ENCODE data around the gene NR1D1. TPM values are rescaled to one million over a fixed set of nuclear protein-coding genes. Genes with fewer than 3 reads are reported as not detected.
A peak's percentile ranks its signal among the peaks of the same experiment; 100 is the strongest.

NR1D1 gene
- total and polyA plus RNA-seq, 2 of the 13 experiments (the other 11 are each of a cell fraction or from before 2014, with no cell fraction given): 2.1 to 2.7 TPM

DNA sequence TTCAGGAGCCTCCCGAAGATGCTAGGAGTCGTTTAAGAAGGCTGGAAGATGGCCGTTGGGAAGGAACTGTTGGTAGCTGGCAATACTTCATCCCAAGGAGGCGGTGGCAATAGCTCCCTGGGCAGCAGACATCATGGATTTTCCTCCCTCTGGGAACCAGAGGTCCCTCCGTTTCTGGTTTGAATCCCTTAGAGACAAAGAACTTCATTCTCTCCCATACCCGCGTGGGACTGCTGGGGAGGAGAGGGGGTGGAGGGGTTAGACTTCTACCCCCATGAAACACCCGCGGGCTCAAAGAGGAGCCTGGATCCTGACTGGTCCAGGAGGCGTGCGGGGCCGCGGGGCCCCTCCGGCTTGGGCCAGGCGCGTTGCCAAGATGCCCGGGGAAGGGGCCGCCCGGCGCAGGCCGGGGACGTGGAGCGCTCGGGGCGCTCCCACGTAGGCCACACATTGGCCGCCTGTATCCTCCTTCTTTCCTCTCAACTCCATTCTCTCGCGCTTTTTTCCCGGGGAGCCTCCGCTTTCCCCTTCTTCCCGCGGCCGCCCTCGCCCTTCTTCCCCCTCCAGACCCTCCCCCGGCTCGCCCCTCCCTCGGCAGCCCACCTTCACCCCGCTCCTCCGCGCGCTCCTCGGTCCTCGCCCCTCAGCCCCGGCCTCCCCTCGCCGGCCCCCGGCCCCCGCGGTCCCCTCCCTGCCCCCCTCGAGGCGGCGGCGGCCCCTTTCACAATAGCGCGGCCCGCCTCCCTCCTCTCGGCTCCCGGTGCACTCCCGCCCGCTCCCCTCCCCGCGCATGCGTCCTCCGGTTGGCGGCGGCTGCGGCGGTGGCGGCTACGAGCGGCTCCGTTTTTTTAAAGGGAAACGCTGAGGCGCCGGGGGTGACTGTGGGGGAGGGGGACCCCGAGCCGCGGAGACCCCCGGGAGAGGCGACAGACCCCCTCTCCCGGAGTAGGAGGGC is 21.1 kb upstream of the NR1D1 start, which contains the start of gene MSL1 (continued):
- TF ChIP-seq, protein P1, sequence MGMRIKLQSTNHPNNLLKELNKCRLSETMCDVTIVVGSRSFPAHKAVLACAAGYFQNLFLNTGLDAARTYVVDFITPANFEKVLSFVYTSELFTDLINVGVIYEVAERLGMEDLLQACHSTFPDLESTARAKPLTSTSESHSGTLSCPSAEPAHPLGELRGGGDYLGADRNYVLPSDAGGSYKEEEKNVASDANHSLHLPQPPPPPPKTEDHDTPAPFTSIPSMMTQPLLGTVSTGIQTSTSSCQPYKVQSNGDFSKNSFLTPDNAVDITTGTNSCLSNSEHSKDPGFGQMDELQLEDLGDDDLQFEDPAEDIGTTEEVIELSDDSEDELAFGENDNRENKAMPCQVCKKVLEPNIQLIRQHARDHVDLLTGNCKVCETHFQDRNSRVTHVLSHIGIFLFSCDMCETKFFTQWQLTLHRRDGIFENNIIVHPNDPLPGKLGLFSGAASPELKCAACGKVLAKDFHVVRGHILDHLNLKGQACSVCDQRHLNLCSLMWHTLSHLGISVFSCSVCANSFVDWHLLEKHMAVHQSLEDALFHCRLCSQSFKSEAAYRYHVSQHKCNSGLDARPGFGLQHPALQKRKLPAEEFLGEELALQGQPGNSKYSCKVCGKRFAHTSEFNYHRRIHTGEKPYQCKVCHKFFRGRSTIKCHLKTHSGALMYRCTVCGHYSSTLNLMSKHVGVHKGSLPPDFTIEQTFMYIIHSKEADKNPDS (CRISPR knock-in tag; IDR thresholded peaks at IDR 0.05): no peak
- TF ChIP-seq ZNF180 (CRISPR knock-in tag; IDR thresholded peaks at IDR 0.05; ENCODE audit: borderline replicate concordance, low read depth) (no peak), ZNF792 (CRISPR knock-in tag; IDR thresholded peaks at IDR 0.05) (no peak), FOXP1 (IDR thresholded peaks at IDR 0.05) (no peak), FOXP1 (CRISPR knock-in tag; IDR thresholded peaks at IDR 0.05) (no peak), FOXK1 (CRISPR knock-in tag; IDR thresholded peaks at IDR 0.05; ENCODE audit: borderline replicate concordance, low read depth) (no peak; the same call in 1 of the 2 replicates), ZNF781 (CRISPR knock-in tag; IDR thresholded peaks at IDR 0.05; ENCODE audit: borderline replicate concordance, not compliant biosample characterization) (no peak), ZNF772 (CRISPR knock-in tag; IDR thresholded peaks at IDR 0.05) (0 out of 2 replicates have a peak, but pooled peaks have one; percentile 11), ZNF775 (CRISPR knock-in tag; IDR thresholded peaks at IDR 0.05; ENCODE audit: borderline replicate concordance) (no peak), SP5 (CRISPR knock-in tag; IDR thresholded peaks at IDR 0.05; ENCODE audit: borderline replicate concordance, low read depth) (no peak; the same call in 1 of the 2 replicates), ZNF777 (CRISPR knock-in tag; IDR thresholded peaks at IDR 0.05) (no peak), TAF1 (CRISPR knock-in tag; IDR thresholded peaks at IDR 0.05) (peak; percentile 43; the same call in 1 of the 2 replicates)
- TF ChIP-seq, protein P2, sequence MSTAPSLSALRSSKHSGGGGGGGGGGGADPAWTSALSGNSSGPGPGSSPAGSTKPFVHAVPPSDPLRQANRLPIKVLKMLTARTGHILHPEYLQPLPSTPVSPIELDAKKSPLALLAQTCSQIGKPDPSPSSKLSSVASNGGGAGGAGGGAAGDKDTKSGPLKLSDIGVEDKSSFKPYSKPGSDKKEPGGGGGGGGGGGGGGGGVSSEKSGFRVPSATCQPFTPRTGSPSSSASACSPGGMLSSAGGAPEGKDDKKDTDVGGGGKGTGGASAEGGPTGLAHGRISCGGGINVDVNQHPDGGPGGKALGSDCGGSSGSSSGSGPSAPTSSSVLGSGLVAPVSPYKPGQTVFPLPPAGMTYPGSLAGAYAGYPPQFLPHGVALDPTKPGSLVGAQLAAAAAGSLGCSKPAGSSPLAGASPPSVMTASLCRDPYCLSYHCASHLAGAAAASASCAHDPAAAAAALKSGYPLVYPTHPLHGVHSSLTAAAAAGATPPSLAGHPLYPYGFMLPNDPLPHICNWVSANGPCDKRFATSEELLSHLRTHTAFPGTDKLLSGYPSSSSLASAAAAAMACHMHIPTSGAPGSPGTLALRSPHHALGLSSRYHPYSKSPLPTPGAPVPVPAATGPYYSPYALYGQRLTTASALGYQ (CRISPR knock-in tag; IDR thresholded peaks at IDR 0.05): no peak
- TF ChIP-seq, protein P3, sequence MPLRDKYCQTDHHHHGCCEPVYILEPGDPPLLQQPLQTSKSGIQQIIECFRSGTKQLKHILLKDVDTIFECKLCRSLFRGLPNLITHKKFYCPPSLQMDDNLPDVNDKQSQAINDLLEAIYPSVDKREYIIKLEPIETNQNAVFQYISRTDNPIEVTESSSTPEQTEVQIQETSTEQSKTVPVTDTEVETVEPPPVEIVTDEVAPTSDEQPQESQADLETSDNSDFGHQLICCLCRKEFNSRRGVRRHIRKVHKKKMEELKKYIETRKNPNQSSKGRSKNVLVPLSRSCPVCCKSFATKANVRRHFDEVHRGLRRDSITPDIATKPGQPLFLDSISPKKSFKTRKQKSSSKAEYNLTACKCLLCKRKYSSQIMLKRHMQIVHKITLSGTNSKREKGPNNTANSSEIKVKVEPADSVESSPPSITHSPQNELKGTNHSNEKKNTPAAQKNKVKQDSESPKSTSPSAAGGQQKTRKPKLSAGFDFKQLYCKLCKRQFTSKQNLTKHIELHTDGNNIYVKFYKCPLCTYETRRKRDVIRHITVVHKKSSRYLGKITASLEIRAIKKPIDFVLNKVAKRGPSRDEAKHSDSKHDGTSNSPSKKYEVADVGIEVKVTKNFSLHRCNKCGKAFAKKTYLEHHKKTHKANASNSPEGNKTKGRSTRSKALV (CRISPR knock-in tag; IDR thresholded peaks at IDR 0.05): no peak
- TF ChIP-seq, protein P4, sequence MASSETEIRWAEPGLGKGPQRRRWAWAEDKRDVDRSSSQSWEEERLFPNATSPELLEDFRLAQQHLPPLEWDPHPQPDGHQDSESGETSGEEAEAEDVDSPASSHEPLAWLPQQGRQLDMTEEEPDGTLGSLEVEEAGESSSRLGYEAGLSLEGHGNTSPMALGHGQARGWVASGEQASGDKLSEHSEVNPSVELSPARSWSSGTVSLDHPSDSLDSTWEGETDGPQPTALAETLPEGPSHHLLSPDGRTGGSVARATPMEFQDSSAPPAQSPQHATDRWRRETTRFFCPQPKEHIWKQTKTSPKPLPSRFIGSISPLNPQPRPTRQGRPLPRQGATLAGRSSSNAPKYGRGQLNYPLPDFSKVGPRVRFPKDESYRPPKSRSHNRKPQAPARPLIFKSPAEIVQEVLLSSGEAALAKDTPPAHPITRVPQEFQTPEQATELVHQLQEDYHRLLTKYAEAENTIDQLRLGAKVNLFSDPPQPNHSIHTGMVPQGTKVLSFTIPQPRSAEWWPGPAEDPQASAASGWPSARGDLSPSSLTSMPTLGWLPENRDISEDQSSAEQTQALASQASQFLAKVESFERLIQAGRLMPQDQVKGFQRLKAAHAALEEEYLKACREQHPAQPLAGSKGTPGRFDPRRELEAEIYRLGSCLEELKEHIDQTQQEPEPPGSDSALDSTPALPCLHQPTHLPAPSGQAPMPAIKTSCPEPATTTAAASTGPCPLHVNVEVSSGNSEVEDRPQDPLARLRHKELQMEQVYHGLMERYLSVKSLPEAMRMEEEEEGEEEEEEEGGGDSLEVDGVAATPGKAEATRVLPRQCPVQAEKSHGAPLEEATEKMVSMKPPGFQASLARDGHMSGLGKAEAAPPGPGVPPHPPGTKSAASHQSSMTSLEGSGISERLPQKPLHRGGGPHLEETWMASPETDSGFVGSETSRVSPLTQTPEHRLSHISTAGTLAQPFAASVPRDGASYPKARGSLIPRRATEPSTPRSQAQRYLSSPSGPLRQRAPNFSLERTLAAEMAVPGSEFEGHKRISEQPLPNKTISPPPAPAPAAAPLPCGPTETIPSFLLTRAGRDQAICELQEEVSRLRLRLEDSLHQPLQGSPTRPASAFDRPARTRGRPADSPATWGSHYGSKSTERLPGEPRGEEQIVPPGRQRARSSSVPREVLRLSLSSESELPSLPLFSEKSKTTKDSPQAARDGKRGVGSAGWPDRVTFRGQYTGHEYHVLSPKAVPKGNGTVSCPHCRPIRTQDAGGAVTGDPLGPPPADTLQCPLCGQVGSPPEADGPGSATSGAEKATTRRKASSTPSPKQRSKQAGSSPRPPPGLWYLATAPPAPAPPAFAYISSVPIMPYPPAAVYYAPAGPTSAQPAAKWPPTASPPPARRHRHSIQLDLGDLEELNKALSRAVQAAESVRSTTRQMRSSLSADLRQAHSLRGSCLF (CRISPR knock-in tag; IDR thresholded peaks at IDR 0.05; ENCODE audit: borderline replicate concordance): no peak
- TF ChIP-seq, protein P5, sequence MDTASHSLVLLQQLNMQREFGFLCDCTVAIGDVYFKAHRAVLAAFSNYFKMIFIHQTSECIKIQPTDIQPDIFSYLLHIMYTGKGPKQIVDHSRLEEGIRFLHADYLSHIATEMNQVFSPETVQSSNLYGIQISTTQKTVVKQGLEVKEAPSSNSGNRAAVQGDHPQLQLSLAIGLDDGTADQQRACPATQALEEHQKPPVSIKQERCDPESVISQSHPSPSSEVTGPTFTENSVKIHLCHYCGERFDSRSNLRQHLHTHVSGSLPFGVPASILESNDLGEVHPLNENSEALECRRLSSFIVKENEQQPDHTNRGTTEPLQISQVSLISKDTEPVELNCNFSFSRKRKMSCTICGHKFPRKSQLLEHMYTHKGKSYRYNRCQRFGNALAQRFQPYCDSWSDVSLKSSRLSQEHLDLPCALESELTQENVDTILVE (CRISPR knock-in tag; IDR thresholded peaks at IDR 0.05): peak; percentile 91
